Upper lobe of left lung (tissue), 6 donors: ENCODE results near the gene MAF. TPM values are rescaled to one million over a fixed set of nuclear protein-coding genes. Genes with fewer than 3 reads are reported as not detected.

Source experiments
- ATAC-seq, 2 donors: fragments of 200-7000 bp; cut with Tn5 transposase; one replicate each; pipeline ENCODE4 v1.9.1; 2022; ENCODE audit warnings: mild to moderate bottlenecking in 2 of 2, moderate library complexity in 2 of 2; ENCODE audit not compliant: low FRiP score in 2 of 2
- DNase-seq, 2 donors: peaks; one replicate each; pipeline ENCODE4 v3.0.0-alpha.2; 2019 to 2020
- H3K27ac ChIP-seq, 4 donors: fragments of 200-600 bp; sonication (generic); one replicate each; pipeline ENCODE4 v1.5.1; 2016 to 2019
- H3K27me3 ChIP-seq, 4 donors: fragments of 200-600 bp; sonication (generic); one replicate each; pipeline ENCODE4 v1.5.1; 2017 to 2019
- H3K36me3 ChIP-seq, 4 donors: fragments of 200-600 bp; sonication (generic); one replicate each; pipeline ENCODE4 v1.5.1; 2016 to 2019
- H3K4me1 ChIP-seq, 4 donors: fragments of 200-600 bp; sonication (generic); one replicate each; pipeline ENCODE4 v1.5.1; 2018 to 2019
- H3K4me3 ChIP-seq, 4 donors: fragments of 200-600 bp; sonication (generic); one replicate each; pipeline ENCODE4 v1.5.1; 2017 to 2019; ENCODE audit warnings: mild to moderate bottlenecking in 2 of 4, moderate library complexity in 1 of 4
- H3K9me3 ChIP-seq, 4 donors: fragments of 200-600 bp; sonication (generic); one replicate each; pipeline ENCODE4 v1.5.1; 2018 to 2019
- EP300 ChIP-seq, 4 donors: sonication (generic); formaldehyde crosslinking; IDR thresholded peaks; one replicate each; pipeline ENCODE4 v1.5.1; 2017; ENCODE audit warnings: antibody characterized with exemption in 4 of 4, control low read depth in 2 of 4
- POLR2A ChIP-seq, 4 donors: fragments of 450-650 bp; IDR thresholded peaks; one replicate each; pipeline ENCODE4 v1.5.1; 2016 to 2017; ENCODE audit warnings: antibody characterized with exemption in 4 of 4, mild to moderate bottlenecking in 2 of 4
- POLR2AphosphoS5 ChIP-seq, 2 donors: sonication (generic); formaldehyde crosslinking; IDR thresholded peaks; one replicate each; pipeline ENCODE4 v1.5.1; 2017; ENCODE audit warnings: antibody characterized with exemption in 2 of 2
- WGBS, 2 donors: methylation state at CpG; one replicate each; pipeline ENCODE4 v1.1.5; 2017 to 2018; 5-methylcytosine and 5-hydroxymethylcytosine counted together
- total RNA-seq, 6 donors: library from RNA; depleted of rRNA in 4 of 6; stranded (reverse); fragments of >200 nt in 4 of 6; gene quantifications; one replicate each; pipeline versions ENCODE4 v1.1.0 to v1.2.1, GENCODE V29; 2016 to 2021
- TF ChIP-seq, protein P1 (sequence below), 6 experiments: fragments of 450-650 bp in 4 of 6; fragments of 200-600 bp in 2 of 6; sonication (generic) in 2 of 6; IDR thresholded peaks; one replicate each; pipeline ENCODE4 v1.5.1; 2016 to 2019; ENCODE audit warnings: antibody characterized with exemption in 6 of 6
- donor health status: DM: no; HTN: no; CAD: no; lungs with moderate emphysema.
- donor health status: DM: no; HTN: yes; CAD: no; lungs with severe emphysema.

The MAF gene
- total RNA-seq, 6 donors from 2014 or later: 21.1 to 90.1 (median 57.4) TPM

DNA sequence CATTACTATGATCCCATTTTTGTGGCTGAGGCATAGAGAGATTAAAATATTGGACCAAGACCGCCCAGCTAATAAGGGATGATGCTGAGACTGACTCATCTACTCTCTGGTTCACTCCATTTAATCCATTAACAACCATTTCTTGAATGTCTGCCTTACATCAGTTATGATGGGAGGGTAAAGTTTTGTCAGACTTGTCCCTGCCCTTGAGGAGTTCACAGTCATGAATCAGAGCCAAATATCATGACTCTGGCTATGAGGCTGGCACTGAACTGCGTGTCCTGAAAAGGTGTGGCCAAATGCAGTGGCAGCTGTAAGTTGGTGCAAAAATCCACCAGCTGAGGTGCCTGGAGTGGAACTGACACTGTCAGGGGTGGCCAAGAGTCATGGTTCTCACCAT lies 35.0 kb upstream of the MAF start:
- Histone ChIP-seq H3K27me3 (no peaks in the 10 kb centered on the region), H3K9me3 (no peaks in the 10 kb centered on the region), H3K4me3 (no peak overlapping the region), H3K27ac (no peak overlapping the region), H3K36me3 (no peaks in the 10 kb centered on the region), H3K4me1 (peaks cover 0 to 2% (median 0%) of the 10 kb centered on the region in 4 donors)
- DNase-seq (no peak), ATAC-seq (no peak)
- WGBS, 2 donors: 96 to 98% methylated on average over 1 to 2 of the region's 2 CpGs
- TF ChIP-seq, protein P1, sequence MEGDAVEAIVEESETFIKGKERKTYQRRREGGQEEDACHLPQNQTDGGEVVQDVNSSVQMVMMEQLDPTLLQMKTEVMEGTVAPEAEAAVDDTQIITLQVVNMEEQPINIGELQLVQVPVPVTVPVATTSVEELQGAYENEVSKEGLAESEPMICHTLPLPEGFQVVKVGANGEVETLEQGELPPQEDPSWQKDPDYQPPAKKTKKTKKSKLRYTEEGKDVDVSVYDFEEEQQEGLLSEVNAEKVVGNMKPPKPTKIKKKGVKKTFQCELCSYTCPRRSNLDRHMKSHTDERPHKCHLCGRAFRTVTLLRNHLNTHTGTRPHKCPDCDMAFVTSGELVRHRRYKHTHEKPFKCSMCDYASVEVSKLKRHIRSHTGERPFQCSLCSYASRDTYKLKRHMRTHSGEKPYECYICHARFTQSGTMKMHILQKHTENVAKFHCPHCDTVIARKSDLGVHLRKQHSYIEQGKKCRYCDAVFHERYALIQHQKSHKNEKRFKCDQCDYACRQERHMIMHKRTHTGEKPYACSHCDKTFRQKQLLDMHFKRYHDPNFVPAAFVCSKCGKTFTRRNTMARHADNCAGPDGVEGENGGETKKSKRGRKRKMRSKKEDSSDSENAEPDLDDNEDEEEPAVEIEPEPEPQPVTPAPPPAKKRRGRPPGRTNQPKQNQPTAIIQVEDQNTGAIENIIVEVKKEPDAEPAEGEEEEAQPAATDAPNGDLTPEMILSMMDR (IDR thresholded peaks at IDR 0.05): no peak
- TF ChIP-seq POLR2AphosphoS5 (IDR thresholded peaks at IDR 0.05): no peak
- no peak for TF ChIP-seq POLR2A (IDR thresholded peaks at IDR 0.05)
- no peak for TF ChIP-seq EP300 (IDR thresholded peaks at IDR 0.05)

DNA sequence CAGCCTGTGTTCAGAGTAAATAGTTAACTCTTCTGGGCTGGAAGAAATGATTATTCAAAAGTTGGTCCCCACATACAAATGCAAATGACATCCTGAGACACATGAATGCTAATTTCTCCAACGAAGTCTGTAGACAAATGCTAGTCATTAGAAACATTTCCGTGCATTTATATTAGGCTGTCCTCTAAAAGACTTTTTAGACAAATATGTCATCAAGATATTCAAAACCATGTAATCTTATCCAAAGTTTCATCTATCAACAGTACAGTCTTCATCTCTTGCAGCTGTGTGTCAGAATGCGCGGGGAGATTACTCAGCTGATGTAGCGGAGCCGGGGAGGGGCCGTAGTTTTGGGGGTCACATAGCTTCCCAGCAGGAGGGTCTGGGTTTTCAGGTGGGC lies 33.8 kb upstream of the MAF start:
- no peak overlapping the region for H3K4me3 ChIP-seq
- 96 to 99% methylated on average over 7 of the region's 7 CpGs for WGBS, 2 donors
- H3K27ac ChIP-seq: no peak overlapping the region
- DNase-seq (no peak), ATAC-seq (no peak)
- no peaks in the 10 kb centered on the region for H3K9me3 ChIP-seq
- no peaks in the 10 kb centered on the region for H3K36me3 ChIP-seq
- H3K27me3 ChIP-seq: no peaks in the 10 kb centered on the region
- no peak for TF ChIP-seq EP300 (IDR thresholded peaks at IDR 0.05)
- TF ChIP-seq, protein P1 (IDR thresholded peaks at IDR 0.05): no peak
- H3K4me1 ChIP-seq: no peaks in the 10 kb centered on the region

DNA sequence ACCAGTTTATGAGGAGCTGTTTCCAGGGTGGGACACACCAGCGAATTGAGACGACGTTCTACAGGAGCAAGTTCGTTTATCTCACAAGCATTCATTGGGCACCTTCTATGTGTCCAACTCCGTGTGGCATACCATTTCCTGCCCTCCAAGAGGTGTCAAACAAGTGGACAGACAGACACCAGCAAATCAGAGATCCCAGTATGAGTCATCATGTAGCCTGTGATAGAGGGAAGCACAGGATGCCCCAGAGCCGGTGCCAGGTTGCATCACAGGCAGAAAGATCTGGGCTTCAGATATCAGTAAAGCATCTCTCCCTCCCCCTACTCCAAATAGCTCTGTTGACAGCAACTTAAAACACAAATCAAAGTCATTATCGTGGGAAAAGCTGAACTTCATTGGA lies 31.8 kb upstream of the MAF start:
- H3K4me1 ChIP-seq: no peaks in the 10 kb centered on the region
- H3K27me3 ChIP-seq: no peaks in the 10 kb centered on the region
- H3K9me3 ChIP-seq: no peaks in the 10 kb centered on the region
- no peaks in the 10 kb centered on the region for H3K36me3 ChIP-seq
- no peak overlapping the region for H3K27ac ChIP-seq
- TF ChIP-seq POLR2AphosphoS5 (IDR thresholded peaks at IDR 0.05) (no peak), EP300 (IDR thresholded peaks at IDR 0.05) (no peak), POLR2A (IDR thresholded peaks at IDR 0.05) (no peak)
- TF ChIP-seq, protein P1 (IDR thresholded peaks at IDR 0.05): no peak
- ATAC-seq (no peak), DNase-seq (no peak)
- no peak overlapping the region for H3K4me3 ChIP-seq
- WGBS, 2 donors: 61 to 63% methylated on average over 7 of the region's 7 CpGs

DNA sequence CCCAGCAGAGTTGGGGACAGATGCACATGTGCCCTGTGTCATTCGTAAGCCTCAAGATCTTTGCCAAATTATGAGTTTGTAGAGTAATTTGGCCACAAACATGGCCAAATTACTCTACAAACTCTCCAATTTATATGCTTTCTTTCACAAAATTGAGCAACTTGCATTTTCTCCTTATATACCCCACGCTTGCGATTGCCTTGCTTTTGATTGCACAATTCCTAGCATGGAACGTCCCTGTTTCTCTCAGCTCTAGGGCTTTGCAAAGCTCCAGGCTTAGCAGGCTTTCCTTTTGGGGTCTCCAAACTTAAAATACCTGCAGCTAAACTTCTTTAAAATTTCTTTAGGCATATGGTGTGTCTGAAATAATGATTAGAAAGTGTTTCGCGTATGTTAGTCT lies 28.5 kb upstream of the MAF start:
- DNase-seq (no peak), ATAC-seq (no peak)
- 87 to 90% methylated on average over 6 of the region's 6 CpGs for whole genome bisulfite sequencing, 2 donors
- no peaks in the 10 kb centered on the region for H3K9me3 ChIP-seq
- no peaks in the 10 kb centered on the region for H3K36me3 ChIP-seq
- H3K4me1 ChIP-seq: no peaks in the 10 kb centered on the region
- H3K4me3 ChIP-seq: no peak overlapping the region
- H3K27ac ChIP-seq: no peak overlapping the region
- TF ChIP-seq, protein P1 (IDR thresholded peaks at IDR 0.05): no peak
- TF ChIP-seq POLR2A (IDR thresholded peaks at IDR 0.05) (no peak), EP300 (IDR thresholded peaks at IDR 0.05) (no peak), POLR2AphosphoS5 (IDR thresholded peaks at IDR 0.05) (no peak)
- no peaks in the 10 kb centered on the region for H3K27me3 ChIP-seq

DNA sequence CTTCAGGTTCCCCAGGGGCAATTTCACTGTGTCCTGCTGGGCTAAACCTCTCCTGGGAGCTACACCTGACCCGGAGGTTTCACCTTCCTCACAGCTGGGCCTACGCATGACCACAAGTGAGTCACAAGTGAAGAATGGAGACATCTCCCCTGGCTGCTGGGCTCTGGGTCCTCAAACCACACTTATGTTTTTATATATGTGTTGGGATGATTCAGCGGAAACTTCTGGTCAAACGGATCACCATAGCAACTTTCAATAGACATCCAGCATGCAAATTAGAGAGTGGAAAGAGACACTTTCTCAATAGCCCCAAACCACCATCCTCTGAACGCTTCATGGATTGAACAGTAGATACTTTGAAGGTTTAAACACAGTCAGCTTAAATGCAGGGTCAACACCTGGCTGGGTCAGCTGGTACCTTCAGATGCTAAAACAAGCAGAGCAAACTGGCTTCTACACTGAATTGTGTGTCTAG lies 28.0 kb upstream of the MAF start:
- ATAC-seq: no peak
- Histone ChIP-seq H3K36me3 (no peaks in the 10 kb centered on the region), H3K27ac (no peak overlapping the region), H3K9me3 (no peaks in the 10 kb centered on the region), H3K27me3 (no peaks in the 10 kb centered on the region), H3K4me3 (no peak overlapping the region), H3K4me1 (no peaks in the 10 kb centered on the region)
- TF ChIP-seq POLR2AphosphoS5 (IDR thresholded peaks at IDR 0.05): no peak
- no peak for TF ChIP-seq EP300 (IDR thresholded peaks at IDR 0.05)
- TF ChIP-seq, protein P1 (IDR thresholded peaks at IDR 0.05): no peak
- no peak for TF ChIP-seq POLR2A (IDR thresholded peaks at IDR 0.05)
- 77 to 83% methylated on average over 5 of the region's 5 CpGs for WGBS, 2 donors
- DNase-seq: no peak
